Measurements from ENCODE around the gene TUBE1. TPM values are rescaled to one million over a fixed set of nuclear protein-coding genes. Genes with fewer than 3 reads are reported as not detected.

Gene TUBE1
- total and polyA plus RNA-seq, 10 of the 15 experiments (the other 5 are each of a cell fraction or from before 2014, with no cell fraction given), result 6.3 to 25.2 (median 13.6) TPM

DNA sequence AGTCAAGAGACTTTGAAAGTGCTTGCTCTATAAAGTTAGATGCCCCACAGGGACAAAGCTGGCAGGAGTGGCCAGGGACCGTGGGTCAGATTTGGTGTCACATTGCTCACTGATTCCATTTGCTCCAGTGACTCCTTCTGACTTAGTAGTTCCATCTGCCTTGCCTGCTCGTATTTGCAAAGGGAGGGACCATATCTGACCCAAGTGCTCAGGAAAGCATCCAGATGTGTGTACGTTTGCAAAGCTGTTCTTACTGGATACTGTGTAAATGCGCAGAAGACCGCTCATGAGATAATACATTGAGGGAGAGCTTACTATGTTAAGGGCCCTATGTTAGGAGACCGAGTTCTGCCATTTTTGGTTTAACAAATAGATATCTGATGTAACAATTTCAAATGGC, 54.6 kb downstream of the TUBE1 start:
- H4K20me1 ChIP-seq (ENCODE audit: control insufficient read depth, insufficient read depth), result no peaks in the 10 kb centered on the region
- DNase-seq (ENCODE audit: low read depth, low spot score), result no peak
- in situ Hi-C loops (cut with MboI) (loop anchor here (5.0 kb wide), 1 partner anchor 325 kb away; no protein-coding TSS in a partner anchor), intact Hi-C loops (cut with micrococcal nuclease; ENCODE audit: unreplicated experiment) (no loop called here)
- no peaks in the 10 kb centered on the region for H3K27me3 ChIP-seq (replicated peaks in 1 of 2; ENCODE audit: control insufficient read depth in 2 of 2, insufficient read depth in 2 of 2, low read length in 1 of 2)
- ATAC-seq, result no peak
- no peaks in the 10 kb centered on the region for H3K9me3 ChIP-seq (replicated peaks; ENCODE audit: control insufficient read depth, insufficient read depth, low read length)
- POLR2A ChIA-PET, result no interaction called here
- 48% methylated on average over 6 of the region's 6 CpGs for WGBS (ENCODE audit: insufficient coverage, insufficient replicate concordance, low lambda C conversion rate, missing lambda C conversion rate)
- H3K4me3 ChIP-seq, result no peak overlapping the region
- H3K79me2 ChIP-seq (ENCODE audit: control insufficient read depth, insufficient read depth, low read length), result no peaks in the 10 kb centered on the region
- H3K4me2 ChIP-seq (ENCODE audit: control insufficient read depth, insufficient read depth), result no peak overlapping the region
- RAD21 ChIA-PET (ENCODE audit: unreplicated experiment), result no interaction called here
- TF ChIP-seq, protein P1, sequence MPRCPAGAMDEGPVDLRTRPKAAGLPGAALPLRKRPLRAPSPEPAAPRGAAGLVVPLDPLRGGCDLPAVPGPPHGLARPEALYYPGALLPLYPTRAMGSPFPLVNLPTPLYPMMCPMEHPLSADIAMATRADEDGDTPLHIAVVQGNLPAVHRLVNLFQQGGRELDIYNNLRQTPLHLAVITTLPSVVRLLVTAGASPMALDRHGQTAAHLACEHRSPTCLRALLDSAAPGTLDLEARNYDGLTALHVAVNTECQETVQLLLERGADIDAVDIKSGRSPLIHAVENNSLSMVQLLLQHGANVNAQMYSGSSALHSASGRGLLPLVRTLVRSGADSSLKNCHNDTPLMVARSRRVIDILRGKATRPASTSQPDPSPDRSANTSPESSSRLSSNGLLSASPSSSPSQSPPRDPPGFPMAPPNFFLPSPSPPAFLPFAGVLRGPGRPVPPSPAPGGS (IDR thresholded peaks at IDR 0.05; ENCODE audit: borderline replicate concordance, insufficient read depth, low read depth, low read length, poor library complexity, severe bottlenecking), result peak; percentile 35
- TF ChIP-seq, protein P2, sequence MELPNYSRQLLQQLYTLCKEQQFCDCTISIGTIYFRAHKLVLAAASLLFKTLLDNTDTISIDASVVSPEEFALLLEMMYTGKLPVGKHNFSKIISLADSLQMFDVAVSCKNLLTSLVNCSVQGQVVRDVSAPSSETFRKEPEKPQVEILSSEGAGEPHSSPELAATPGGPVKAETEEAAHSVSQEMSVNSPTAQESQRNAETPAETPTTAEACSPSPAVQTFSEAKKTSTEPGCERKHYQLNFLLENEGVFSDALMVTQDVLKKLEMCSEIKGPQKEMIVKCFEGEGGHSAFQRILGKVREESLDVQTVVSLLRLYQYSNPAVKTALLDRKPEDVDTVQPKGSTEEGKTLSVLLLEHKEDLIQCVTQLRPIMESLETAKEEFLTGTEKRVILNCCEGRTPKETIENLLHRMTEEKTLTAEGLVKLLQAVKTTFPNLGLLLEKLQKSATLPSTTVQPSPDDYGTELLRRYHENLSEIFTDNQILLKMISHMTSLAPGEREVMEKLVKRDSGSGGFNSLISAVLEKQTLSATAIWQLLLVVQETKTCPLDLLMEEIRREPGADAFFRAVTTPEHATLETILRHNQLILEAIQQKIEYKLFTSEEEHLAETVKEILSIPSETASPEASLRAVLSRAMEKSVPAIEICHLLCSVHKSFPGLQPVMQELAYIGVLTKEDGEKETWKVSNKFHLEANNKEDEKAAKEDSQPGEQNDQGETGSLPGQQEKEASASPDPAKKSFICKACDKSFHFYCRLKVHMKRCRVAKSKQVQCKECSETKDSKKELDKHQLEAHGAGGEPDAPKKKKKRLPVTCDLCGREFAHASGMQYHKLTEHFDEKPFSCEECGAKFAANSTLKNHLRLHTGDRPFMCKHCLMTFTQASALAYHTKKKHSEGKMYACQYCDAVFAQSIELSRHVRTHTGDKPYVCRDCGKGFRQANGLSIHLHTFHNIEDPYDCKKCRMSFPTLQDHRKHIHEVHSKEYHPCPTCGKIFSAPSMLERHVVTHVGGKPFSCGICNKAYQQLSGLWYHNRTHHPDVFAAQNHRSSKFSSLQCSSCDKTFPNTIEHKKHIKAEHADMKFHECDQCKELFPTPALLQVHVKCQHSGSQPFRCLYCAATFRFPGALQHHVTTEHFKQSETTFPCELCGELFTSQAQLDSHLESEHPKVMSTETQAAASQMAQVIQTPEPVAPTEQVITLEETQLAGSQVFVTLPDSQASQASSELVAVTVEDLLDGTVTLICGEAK (IDR thresholded peaks at IDR 0.05; ENCODE audit: borderline replicate concordance), result no peak
- no peak for FAIRE-seq
- no peak overlapping the region for H2AFZ ChIP-seq (ENCODE audit: control insufficient read depth, low read depth, low read length)
- H3K27ac ChIP-seq (ENCODE audit: control insufficient read depth, insufficient read depth), result no peak overlapping the region
- H3K4me1 ChIP-seq (ENCODE audit: control insufficient read depth, insufficient read depth, low read length), result peaks cover 6% of the 10 kb centered on the region; the same call in 1 of the 2 replicates
- CTCF ChIA-PET, result interaction anchor here (0.7 to 2.9 kb wide), 5 partner anchors 9 to 323 kb away, joined by 3 to 12 read pairs (median 10); no protein-coding TSS in a partner anchor
- SMC1A ChIA-PET (ENCODE audit: uncharacterized antibody, unreplicated experiment), result interaction anchor here (1.1 kb wide), 1 partner anchor 10 kb away, joined by 4 read pairs; no protein-coding TSS in a partner anchor
- H3K9ac ChIP-seq (ENCODE audit: control insufficient read depth, insufficient read depth, low read length), result no peak overlapping the region
- H3K36me3 ChIP-seq (ENCODE audit: control insufficient read depth in 2 of 2, insufficient read depth in 2 of 2, low read length in 1 of 2), result no peaks in the 10 kb centered on the region
- BruUV-seq (replicated peaks), result no TSS peak

All from GM12878 (cell line).